AG04450 (cell line): ENCODE measurements around the gene DOK1. TPM values are rescaled to one million over a fixed set of nuclear protein-coding genes. Genes with fewer than 3 reads are reported as not detected.

Experiments
- CTCF ChIA-PET: fragments of 300-600, 350-600 bp; formaldehyde crosslinking; extraction: SDS; loops from one replicate; lab custom pipeline; 2022; ENCODE audit warnings: antibody characterized with exemption, inconsistent platforms; lab: Charles Lee
- POLR2A ChIA-PET: fragments of 350-600 bp; formaldehyde crosslinking; extraction: SDS; loops from one replicate; lab custom pipeline; 2021; ENCODE audit warnings: antibody characterized with exemption, inconsistent platforms; lab: Yijun Ruan, JAX
- DNase-seq: peaks from one replicate; pipeline ENCODE4 v3.0.0-alpha.2; 2011; ENCODE audit warnings: low read depth, low spot score
- H3K27ac ChIP-seq: one replicate; pipeline ENCODE4 v1.5.1; 2012; ENCODE audit warnings: low read depth, low read length, control low read depth
- H3K27me3 ChIP-seq: one replicate; pipeline ENCODE4 v1.6.0; 2012; ENCODE audit warnings: low read length; ENCODE audit not compliant: control insufficient read depth, insufficient read depth
- H3K4me3 ChIP-seq: 2 replicates; pipeline ENCODE4 v1.5.1; 2011; ENCODE audit warnings: mild to moderate bottlenecking, low read depth, low read length, control low read depth
- H3K9me3 ChIP-seq: 2 replicates; pipeline ENCODE4 v1.5.1; 2012; ENCODE audit warnings: low read length; ENCODE audit not compliant: control insufficient read depth, insufficient read depth
- CTCF ChIP-seq: IDR thresholded peaks from 2 replicates; pipeline ENCODE4 v1.5.1; 2011; ENCODE audit warnings: low read depth, low read length, control low read depth, inconsistent platforms
- polyA plus RNA-seq: library from polyadenylated mRNA; depleted of rRNA; stranded (reverse); fragments of >200 nt; gene quantifications from 2 replicates; pipeline ENCODE4 v1.2.3, GENCODE V29; 2011

The DOK1 gene
- polyA plus RNA-seq, 1 experiment, result 16.8 TPM

GRCh38 chr2:74577448-74577847, 22.9 kb downstream of the DOK1 start:
- H3K27ac ChIP-seq, result no peak overlapping the region
- TF ChIP-seq CTCF, result no peak

GRCh38 chr2:74578408-74578807, 23.9 kb downstream of the DOK1 start:
- Histone ChIP-seq H3K27ac (no peak overlapping the region), H3K4me3 (no peak overlapping the region), H3K9me3 (no peaks in the 10 kb centered on the region), H3K27me3 (no peaks in the 10 kb centered on the region)
- no peak for TF ChIP-seq CTCF
- no peak for DNase-seq
- POLR2A ChIA-PET, result no interaction called here
- CTCF ChIA-PET, result interaction anchor here (0.5 to 0.8 kb wide), 2 partner anchors 186 to 187 kb away, joined by 3 read pairs; no protein-coding TSS in a partner anchor

More at GRCh38 chr2:74577448-74577847, 22.9 kb downstream of the DOK1 start:
- no peak overlapping the region for H3K4me3 ChIP-seq
- H3K9me3 ChIP-seq, result no peaks in the 10 kb centered on the region
- no peaks in the 10 kb centered on the region for H3K27me3 ChIP-seq
- ChIA-PET CTCF (interaction anchor here (0.8 to 4.1 kb wide), 4 partner anchors 9 to 76 kb away, joined by 3 to 27 read pairs (median 6); no protein-coding TSS in a partner anchor), POLR2A (interaction anchor here (1.1 to 2.0 kb wide), 4 partner anchors 10 to 120 kb away, joined by 3 to 8 read pairs (median 6); partner anchors contain the start of gene LOXL3)
- no peak for DNase-seq

- TF ChIP-seq CTCF, result no peak
- no peaks in the 10 kb centered on the region for H3K9me3 ChIP-seq
- ChIA-PET POLR2A (no interaction called here), CTCF (no interaction called here)
- H3K27ac ChIP-seq, result no peak overlapping the region
- no peak for DNase-seq
- no peaks in the 10 kb centered on the region for H3K27me3 ChIP-seq
- H3K4me3 ChIP-seq, result no peak overlapping the region
These were observed 26.9 kb downstream of the DOK1 start for GRCh38 chr2:74581463-74581862.

GRCh38 chr2:74582184-74582583, 27.7 kb downstream of the DOK1 start:
- no peak for TF ChIP-seq CTCF
- POLR2A ChIA-PET, result no interaction called here
- no peak overlapping the region for H3K4me3 ChIP-seq
- CTCF ChIA-PET, result interaction anchor here (0.6 to 10.0 kb wide), 2 partner anchors 50 to 99 kb away, joined by 3 to 174 read pairs; partner anchors contain the start of genes CCDC142 and TTC31
- no peak overlapping the region for H3K27ac ChIP-seq
- DNase-seq, result no peak
- H3K27me3 ChIP-seq, result no peaks in the 10 kb centered on the region
- no peaks in the 10 kb centered on the region for H3K9me3 ChIP-seq

- no peak for TF ChIP-seq CTCF
- ChIA-PET CTCF (interaction anchor here (10.0 kb wide), 1 partner anchor 100 kb away, joined by 174 read pairs; the partner anchor contains the start of genes CCDC142 and TTC31), POLR2A (interaction anchor here (0.7 to 1.9 kb wide), 4 partner anchors 10 to 100 kb away, joined by 7 to 15 read pairs (median 8); partner anchors contain the start of genes CCDC142, LOXL3 and TTC31)
- DNase-seq, result no peak
- Histone ChIP-seq H3K27ac (no peak overlapping the region), H3K27me3 (no peaks in the 10 kb centered on the region), H3K9me3 (no peaks in the 10 kb centered on the region), H3K4me3 (no peak overlapping the region)
These were observed 29.0 kb downstream of the DOK1 start for GRCh38 chr2:74583504-74583903.
